Measurements from ENCODE around the gene PLAAT5. TPM values are rescaled to one million over a fixed set of nuclear protein-coding genes. Genes with fewer than 3 reads are reported as not detected.
"Not testable (repeated sequence)": the region's sequence is repeated elsewhere in the genome, so short reads cannot be mapped to it uniquely, and the experiment has no call there.

PLAAT5 gene
- total RNA-seq, 1 donor from 2014 or later = 0.10 TPM

DNA sequence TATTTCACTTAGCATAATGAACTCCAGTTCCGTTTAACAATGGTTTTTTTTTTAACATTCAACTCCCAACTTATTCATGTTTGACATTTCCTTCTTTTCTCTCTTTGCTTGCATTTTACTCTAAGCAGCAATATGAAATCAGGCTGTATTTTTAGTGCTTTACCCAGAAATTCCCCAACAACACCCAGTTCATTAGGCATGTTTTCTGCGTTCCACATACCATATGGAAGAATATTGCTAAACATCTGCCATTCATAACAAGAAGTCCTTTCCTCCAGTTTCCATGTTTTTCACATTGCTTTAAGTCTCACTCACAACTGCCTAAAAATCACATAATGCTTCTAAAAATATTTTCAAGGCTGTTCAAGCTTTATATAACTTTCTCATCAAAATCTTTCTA, 45.8 kb downstream of the PLAAT5 start:
- H3K4me3 Mint-ChIP-seq (ENCODE audit: unreplicated experiment) = no peak overlapping the region
- no peak overlapping the region for H3K27ac Mint-ChIP-seq (ENCODE audit: unreplicated experiment)
- DNase-seq (ENCODE audit: low spot score) = no peak
- H3K36me3 Mint-ChIP-seq (ENCODE audit: low read depth) = no peaks in the 10 kb centered on the region
- TF ChIP-seq, protein P1, sequence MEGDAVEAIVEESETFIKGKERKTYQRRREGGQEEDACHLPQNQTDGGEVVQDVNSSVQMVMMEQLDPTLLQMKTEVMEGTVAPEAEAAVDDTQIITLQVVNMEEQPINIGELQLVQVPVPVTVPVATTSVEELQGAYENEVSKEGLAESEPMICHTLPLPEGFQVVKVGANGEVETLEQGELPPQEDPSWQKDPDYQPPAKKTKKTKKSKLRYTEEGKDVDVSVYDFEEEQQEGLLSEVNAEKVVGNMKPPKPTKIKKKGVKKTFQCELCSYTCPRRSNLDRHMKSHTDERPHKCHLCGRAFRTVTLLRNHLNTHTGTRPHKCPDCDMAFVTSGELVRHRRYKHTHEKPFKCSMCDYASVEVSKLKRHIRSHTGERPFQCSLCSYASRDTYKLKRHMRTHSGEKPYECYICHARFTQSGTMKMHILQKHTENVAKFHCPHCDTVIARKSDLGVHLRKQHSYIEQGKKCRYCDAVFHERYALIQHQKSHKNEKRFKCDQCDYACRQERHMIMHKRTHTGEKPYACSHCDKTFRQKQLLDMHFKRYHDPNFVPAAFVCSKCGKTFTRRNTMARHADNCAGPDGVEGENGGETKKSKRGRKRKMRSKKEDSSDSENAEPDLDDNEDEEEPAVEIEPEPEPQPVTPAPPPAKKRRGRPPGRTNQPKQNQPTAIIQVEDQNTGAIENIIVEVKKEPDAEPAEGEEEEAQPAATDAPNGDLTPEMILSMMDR (IDR thresholded peaks at IDR 0.05) = no peak
- no peaks in the 10 kb centered on the region for H3K9me3 Mint-ChIP-seq (ENCODE audit: low read depth)
- no peaks in the 10 kb centered on the region for H3K4me1 Mint-ChIP-seq (ENCODE audit: low read depth)
- H3K27me3 Mint-ChIP-seq (ENCODE audit: low read depth) = peaks cover 28% of the 10 kb centered on the region

DNA sequence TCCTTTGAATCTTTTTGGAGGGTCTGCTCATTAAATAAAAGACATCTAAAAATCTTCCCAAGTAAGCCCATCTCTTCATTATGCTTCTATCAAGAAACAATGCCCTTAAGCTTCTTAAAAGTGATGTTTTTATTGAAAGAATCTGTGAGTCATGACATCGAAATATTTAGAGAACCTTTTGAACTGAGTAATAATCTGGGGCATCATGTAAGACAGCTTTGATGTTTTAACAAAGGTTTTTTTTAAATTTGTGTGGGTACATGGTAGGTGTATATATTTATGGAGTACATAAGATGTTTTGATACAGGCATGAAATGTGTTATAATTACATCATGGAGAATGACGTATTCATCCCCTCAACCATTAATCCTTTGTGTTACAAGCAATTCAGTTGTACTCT, 46.8 kb downstream of the PLAAT5 start:
- TF ChIP-seq, protein P1 (IDR thresholded peaks at IDR 0.05) = no peak

DNA sequence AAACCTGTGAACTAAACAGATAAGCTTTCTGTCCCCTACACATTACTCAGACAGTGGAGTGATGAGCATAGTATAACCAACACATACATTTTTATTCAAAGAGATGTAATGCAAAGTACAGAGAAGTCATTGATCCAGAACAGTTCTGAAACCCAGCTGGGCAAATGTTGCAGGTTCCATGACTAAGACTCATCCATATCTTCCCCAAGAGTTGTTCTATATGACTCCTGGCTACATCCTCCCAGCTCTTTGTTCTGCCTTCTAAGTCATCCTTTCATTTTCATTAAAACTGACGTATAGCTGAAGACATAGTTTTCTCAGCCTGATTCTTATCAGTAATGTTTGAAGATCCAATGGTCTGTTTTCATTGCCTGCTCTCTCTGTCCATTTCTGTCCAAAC, 47.3 kb downstream of the PLAAT5 start:
- TF ChIP-seq, protein P1 (IDR thresholded peaks at IDR 0.05) = no peak
- DNase-seq (ENCODE audit: low spot score) = no peak
- H3K36me3 Mint-ChIP-seq (ENCODE audit: low read depth) = no peaks in the 10 kb centered on the region
- peaks cover 23% of the 10 kb centered on the region for H3K27me3 Mint-ChIP-seq (ENCODE audit: low read depth)
- H3K4me3 Mint-ChIP-seq (ENCODE audit: unreplicated experiment) = no peak overlapping the region
- no peak overlapping the region for H3K27ac Mint-ChIP-seq (ENCODE audit: unreplicated experiment)
- no peaks in the 10 kb centered on the region for H3K9me3 Mint-ChIP-seq (ENCODE audit: low read depth)
- H3K4me1 Mint-ChIP-seq (ENCODE audit: low read depth) = no peaks in the 10 kb centered on the region

More for the DNA sequence above, 46.8 kb downstream of the PLAAT5 start:
- H3K36me3 Mint-ChIP-seq (ENCODE audit: low read depth) = no peaks in the 10 kb centered on the region
- H3K4me1 Mint-ChIP-seq (ENCODE audit: low read depth) = no peaks in the 10 kb centered on the region
- no peak overlapping the region for H3K27ac Mint-ChIP-seq (ENCODE audit: unreplicated experiment)
- no peak for DNase-seq (ENCODE audit: low spot score)
- H3K27me3 Mint-ChIP-seq (ENCODE audit: low read depth) = peaks cover 24% of the 10 kb centered on the region
- no peaks in the 10 kb centered on the region for H3K9me3 Mint-ChIP-seq (ENCODE audit: low read depth)
- H3K4me3 Mint-ChIP-seq (ENCODE audit: unreplicated experiment) = no peak overlapping the region

DNA sequence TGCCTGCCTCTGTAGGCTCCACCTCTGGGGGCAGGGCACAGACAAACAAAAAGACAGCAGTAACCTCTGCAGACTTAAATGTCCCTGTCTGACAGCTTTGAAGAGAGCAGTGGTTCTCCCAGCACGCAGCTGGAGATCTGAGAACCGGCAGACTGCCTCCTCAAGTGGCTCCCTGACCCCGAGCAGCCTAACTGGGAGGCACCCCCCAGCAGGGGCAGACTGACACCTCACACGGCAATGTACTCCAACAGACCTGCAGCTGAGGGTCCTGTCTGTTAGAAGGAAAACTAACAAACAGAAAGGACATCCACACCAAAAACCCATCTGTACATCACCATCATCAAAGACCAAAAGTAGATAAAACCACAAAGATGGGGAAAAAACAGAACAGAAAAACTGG, 55.1 kb downstream of the PLAAT5 start:
- H3K4me3 Mint-ChIP-seq (ENCODE audit: unreplicated experiment); H3K27ac Mint-ChIP-seq (ENCODE audit: unreplicated experiment); H3K9me3 Mint-ChIP-seq (ENCODE audit: low read depth); DNase-seq (ENCODE audit: low spot score); H3K4me1 Mint-ChIP-seq (ENCODE audit: low read depth); H3K36me3 Mint-ChIP-seq (ENCODE audit: low read depth): not testable (repeated sequence)
- H3K27me3 Mint-ChIP-seq (ENCODE audit: low read depth) = peaks cover 18% of the 10 kb centered on the region

DNA sequence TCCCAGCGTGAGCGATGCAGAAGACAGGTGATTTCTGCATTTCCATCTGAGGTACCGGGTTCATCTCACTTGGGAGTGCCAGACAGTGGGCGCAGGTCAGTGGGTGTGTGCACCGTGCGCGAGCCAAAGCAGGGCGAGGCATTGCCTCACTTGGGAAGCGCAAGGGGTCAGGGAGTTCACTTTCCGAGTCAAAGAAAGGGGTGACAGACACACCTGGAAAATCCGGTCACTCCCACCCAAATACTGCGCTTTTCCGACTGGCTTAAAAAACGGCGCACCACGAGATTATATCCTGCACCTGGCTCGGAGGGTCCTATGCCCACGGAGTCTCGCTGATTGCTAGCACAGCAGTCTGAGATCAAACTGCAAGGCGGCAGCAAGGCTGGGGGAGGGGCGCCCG, 55.6 kb downstream of the PLAAT5 start:
- not testable (repeated sequence) for H3K27ac Mint-ChIP-seq (ENCODE audit: unreplicated experiment); H3K9me3 Mint-ChIP-seq (ENCODE audit: low read depth); H3K36me3 Mint-ChIP-seq (ENCODE audit: low read depth); DNase-seq (ENCODE audit: low spot score); H3K4me3 Mint-ChIP-seq (ENCODE audit: unreplicated experiment); H3K4me1 Mint-ChIP-seq (ENCODE audit: low read depth)
- peaks cover 18% of the 10 kb centered on the region for H3K27me3 Mint-ChIP-seq (ENCODE audit: low read depth)

DNA sequence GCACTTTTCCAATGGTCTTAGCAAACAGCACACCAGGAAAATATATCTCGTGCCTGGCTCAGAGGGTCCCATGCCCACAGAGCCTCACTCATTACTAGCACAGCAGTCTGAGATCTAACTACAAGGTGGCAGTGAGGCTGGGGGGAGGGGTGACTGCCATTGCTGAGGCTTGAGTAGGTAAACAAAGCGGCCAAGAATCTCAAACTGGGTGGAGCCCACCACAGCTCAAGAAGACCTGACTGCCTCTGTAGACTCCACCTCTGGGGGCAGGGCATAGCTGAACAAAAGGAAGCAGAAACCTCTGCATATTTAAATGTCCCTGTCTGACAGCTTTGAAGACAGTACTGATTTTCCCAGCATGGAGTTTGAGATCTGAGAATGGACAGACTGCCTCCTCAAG, 60.2 kb downstream of the PLAAT5 start:
- DNase-seq (ENCODE audit: low spot score); H3K4me3 Mint-ChIP-seq (ENCODE audit: unreplicated experiment); H3K9me3 Mint-ChIP-seq (ENCODE audit: low read depth); H3K4me1 Mint-ChIP-seq (ENCODE audit: low read depth); H3K27ac Mint-ChIP-seq (ENCODE audit: unreplicated experiment); H3K36me3 Mint-ChIP-seq (ENCODE audit: low read depth): not testable (repeated sequence)
- peaks cover 26% of the 10 kb centered on the region for H3K27me3 Mint-ChIP-seq (ENCODE audit: low read depth)

DNA sequence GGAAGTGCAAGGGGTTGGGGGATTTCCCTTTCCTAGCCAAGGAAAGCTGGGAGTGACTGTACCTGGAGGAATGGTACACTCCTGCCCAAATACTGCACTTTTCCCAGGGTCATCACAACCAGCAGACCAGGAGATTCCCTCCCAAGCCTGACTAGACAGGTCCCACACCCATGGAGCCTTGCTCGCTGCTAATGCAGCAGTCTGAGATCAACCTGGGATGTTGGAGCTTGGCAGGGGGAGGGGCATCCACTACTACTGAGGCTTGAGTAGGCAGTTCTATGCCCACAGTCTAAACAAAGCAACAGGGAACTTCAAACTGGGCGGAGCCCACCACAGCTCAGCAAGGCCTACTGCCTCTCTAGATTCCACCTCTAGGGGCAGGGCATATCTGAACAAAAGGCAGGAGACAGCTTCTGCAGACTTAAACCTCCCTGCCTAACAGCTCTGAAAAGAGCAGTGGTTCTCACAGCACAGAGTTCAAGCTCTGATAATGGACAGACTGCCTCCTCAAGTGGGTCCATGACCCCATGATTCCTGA, 62.9 kb downstream of the PLAAT5 start:
- no peaks in the 10 kb centered on the region for H3K4me1 Mint-ChIP-seq (ENCODE audit: low read depth)
- no peak overlapping the region for H3K27ac Mint-ChIP-seq (ENCODE audit: unreplicated experiment)
- no peaks in the 10 kb centered on the region for H3K36me3 Mint-ChIP-seq (ENCODE audit: low read depth)
- peaks cover 16% of the 10 kb centered on the region for H3K27me3 Mint-ChIP-seq (ENCODE audit: low read depth)
- TF ChIP-seq, protein P1 (IDR thresholded peaks at IDR 0.05) = no peak
- no peaks in the 10 kb centered on the region for H3K9me3 Mint-ChIP-seq (ENCODE audit: low read depth)
- H3K4me3 Mint-ChIP-seq (ENCODE audit: unreplicated experiment) = no peak overlapping the region
- no peak for DNase-seq (ENCODE audit: low spot score)
